H7 (cell line): Measurements from ENCODE around the gene NDUFV3. TPM values are rescaled to one million over a fixed set of nuclear protein-coding genes. Genes with fewer than 3 reads are reported as not detected.
"Not testable (repeated sequence)": the region's sequence is repeated elsewhere in the genome, so short reads cannot be mapped to it uniquely, and the experiment has no call there.

Experiments used
- DNase-seq: peaks from one replicate; pipeline ENCODE4 v3.0.0; 2012
- H3K27me3 ChIP-seq: 2 replicates; pipeline ENCODE4 v1.6.0; 2011; ENCODE audit warnings: mild to moderate bottlenecking, low read length; ENCODE audit not compliant: control insufficient read depth, insufficient read depth
- H3K36me3 ChIP-seq: replicated peaks from 2 replicates; pipeline ENCODE4 v1.5.1; 2011; ENCODE audit warnings: low read length; ENCODE audit not compliant: control insufficient read depth, insufficient read depth
- H3K4me3 ChIP-seq: 2 replicates; pipeline ENCODE4 v1.5.1; 2011; ENCODE audit warnings: low read depth, mild to moderate bottlenecking, control low read depth, low read length, moderate library complexity; ENCODE audit not compliant: insufficient read depth
- total RNA-seq: library from RNA; depleted of rRNA; stranded (reverse); fragments of >200 nt; shearing (Covaris generic); gene quantifications from 2 replicates; pipeline ENCODE4 v1.2.3, GENCODE V29; 2014; rRNA removed

The NDUFV3 gene
- 40.5 and 41.9 TPM in 2 replicates for total RNA-seq

DNA sequence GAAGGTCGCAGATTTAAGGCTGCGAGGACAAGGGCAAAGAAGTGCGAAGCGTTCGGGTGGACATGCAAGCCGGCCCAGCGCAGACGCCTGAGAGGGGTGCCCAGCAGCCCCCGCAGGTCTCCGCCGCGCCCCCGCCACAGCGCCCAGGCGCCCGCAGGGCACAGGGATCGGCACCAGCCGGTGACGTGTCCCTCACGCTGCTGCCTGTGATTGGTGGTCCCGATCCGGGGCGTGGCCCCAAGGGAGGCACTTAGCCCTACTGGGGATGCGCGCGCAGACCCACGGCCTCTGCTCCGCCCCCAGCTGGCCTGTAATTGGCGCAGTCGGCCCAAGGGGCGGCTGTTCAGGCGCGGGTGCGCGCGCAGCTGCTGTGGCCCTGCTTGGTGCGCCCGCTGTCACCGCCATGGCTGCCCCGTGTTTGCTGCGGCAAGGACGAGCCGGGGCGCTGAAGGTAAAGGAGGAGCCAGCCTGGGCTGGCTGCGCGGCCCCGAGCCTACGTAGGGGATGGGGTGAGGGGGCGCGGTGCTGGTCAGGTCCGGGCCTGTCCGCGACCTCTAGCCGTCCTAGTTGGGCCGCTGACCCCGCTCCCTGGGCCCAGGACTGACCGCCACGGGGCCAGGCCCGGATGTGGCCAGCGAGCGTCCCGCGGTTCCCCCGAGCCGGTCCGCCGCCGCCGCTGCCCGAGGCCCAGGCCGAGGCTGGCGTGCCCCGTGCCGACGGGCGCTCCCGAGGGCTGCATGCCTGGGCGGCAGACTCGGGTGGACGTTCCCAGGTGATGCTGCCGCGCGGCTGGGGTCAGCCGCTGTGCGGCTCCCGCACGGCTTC, at the start of gene NDUFV3:
TSS of gene NDUFV3 (plus strand) at position 379 of the 825 bp plus-strand sequence. CDS start at position 404, 25 bp downstream.
- H3K27me3 ChIP-seq, result no peaks in the 10 kb centered on the region

DNA sequence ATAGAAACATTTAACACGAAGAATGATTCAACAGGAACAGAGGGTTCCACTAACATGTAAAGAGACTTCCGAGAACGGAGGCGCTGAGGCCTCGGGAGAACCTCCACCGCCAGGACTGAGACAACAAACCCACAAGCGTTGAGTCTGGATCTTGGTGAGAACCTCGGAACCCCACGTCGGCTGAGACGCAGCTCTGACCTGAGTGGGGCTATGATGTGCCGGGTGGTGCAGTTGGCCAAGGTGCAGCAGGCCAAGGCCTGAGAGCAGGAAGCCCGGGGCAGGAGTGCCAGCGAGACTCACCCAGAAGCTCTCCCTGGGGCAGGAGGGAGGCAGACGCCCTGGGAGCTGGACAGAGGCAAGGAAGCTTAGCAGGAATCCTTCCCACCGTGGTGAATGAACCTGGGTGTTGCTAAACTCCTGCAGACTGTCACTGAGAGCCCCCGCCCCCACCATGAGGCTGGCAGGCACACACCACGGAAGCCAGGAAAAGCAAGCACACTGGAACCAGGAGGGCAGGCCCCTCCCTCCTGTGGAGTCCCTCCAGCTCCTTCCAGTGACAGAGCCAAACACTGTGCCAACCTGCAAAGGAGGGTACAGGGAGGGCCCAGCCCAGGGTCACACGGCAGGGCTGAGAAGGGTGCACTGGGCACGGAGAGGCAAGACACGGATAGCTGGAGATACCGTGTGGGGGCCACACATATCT, 48.5 kb upstream of the NDUFV3 start:
- H3K36me3 ChIP-seq, result peaks cover 42% of the 10 kb centered on the region
- no peaks in the 10 kb centered on the region for H3K27me3 ChIP-seq
- DNase-seq, result peak; percentile 42
- no peak overlapping the region for H3K4me3 ChIP-seq

More for the DNA sequence above, at the start of gene NDUFV3:
- Histone ChIP-seq H3K4me3 (peak within 1 kb of the TSS; percentile 93), H3K36me3 (peaks cover 8% of the 10 kb centered on the region)
- peak; percentile 99 for DNase-seq

DNA sequence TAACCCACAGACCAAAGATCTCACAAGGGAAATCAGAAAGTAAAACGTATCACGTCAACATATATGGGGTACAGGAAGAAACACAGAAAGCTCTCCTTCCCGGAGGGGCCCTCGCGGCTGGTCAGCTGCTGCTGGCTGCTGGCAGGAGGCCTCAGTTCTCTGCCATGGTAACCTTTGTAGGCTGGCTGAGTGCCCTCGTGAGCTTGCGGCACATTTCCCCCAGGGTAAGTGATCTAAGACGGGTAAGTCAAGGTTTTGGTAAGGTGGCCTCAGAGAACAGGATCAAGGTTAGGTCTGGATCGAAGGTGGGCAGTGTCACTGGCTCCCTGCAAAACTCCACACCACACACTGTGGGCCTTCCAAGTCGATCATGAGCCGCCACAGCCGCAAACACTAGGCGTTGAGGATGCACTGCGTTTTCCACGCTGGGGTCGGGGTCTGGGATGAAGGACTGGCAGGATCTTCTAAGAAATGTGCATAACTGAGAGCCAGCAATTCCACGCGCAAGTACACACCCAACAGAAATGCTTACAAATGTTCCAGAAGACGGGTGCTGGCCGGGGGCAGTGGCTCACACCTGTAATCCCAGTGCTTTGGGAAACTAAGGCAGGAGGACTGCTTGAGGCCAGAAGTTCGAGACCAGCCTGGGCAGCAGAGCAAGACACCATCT, 47.7 kb upstream of the NDUFV3 start:
- Histone ChIP-seq H3K27me3 (no peaks in the 10 kb centered on the region), H3K36me3 (peaks cover 44% of the 10 kb centered on the region), H3K4me3 (no peak overlapping the region)
- DNase-seq, result peak; percentile 19

DNA sequence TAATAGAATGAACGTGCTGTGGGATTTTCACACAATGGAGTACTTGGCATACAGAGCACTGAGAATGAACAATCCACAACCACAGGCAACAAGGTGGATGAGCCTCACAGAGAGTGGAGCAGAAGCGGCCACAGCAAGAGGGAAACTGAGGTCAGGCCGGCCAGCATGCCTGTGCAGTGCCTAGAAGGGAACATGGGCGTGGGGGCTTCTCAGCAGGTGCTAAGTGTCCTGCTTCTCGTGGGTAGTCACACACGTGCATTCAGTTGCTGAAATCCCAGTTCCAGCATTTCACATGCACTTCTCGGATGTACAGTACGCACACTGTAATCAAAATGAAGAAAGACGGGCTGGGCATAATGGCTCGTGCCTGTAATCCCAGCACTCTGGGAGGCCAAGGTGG, 46.9 kb upstream of the NDUFV3 start:
- no peak overlapping the region for H3K4me3 ChIP-seq
- peaks cover 40% of the 10 kb centered on the region for H3K36me3 ChIP-seq
- no peaks in the 10 kb centered on the region for H3K27me3 ChIP-seq
- peak; percentile 11 for DNase-seq

DNA sequence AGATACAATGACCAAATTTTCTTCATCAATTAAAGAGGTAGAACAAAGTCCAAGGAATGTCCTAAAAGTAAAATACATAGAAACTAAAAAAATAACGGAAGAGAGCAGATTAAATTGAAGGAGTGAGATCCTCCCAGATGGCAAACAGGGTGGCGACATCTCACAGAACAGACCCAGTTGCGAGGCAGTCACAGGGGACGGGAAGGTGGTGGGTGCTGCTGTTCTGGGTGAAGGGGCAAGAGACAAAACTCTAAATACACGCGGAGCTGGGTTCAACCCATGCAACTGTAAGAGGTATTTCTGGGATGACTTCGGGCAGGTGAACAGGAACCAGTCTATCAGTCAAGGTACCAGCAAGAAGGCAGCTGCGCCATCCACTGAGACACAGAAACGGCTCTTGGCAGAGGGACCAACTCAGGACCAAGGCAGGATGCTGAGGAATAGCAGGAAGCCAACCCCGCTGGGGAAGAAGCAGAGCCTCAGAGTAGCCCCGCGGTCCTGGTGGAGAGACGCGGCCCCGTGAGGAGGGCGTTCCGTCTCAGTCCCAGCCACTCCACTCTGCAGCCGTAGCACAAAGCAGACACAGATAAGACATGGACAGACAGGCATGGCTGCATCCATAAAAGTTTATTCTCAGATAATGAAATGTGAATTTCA, 45.9 kb upstream of the NDUFV3 start:
- Histone ChIP-seq H3K4me3 (no peak overlapping the region), H3K27me3 (no peaks in the 10 kb centered on the region), H3K36me3 (peaks cover 45% of the 10 kb centered on the region)
- peak; percentile 53 for DNase-seq

DNA sequence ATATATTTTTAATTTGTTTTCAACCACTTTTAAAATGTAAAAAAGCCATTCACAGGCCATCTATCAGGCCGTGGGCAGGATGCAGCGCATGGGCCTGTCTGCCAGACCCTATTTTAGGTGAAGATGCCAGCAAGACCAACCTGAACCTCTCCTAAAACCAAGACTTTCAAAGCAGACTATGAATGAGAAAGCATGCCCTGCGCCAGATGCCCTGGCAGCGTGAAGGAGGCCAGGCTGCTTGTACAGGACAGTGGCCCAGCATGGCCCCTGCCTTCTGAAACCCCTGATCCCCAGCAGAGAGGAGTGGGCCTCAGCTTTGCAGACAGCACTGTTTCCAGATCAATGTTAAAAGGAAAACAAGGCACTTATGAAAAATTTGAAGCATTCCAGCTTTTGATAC, 45.4 kb upstream of the NDUFV3 start:
- no peak overlapping the region for H3K4me3 ChIP-seq
- peaks cover 46% of the 10 kb centered on the region for H3K36me3 ChIP-seq
- peak; percentile 29 for DNase-seq
- H3K27me3 ChIP-seq, result no peaks in the 10 kb centered on the region

DNA sequence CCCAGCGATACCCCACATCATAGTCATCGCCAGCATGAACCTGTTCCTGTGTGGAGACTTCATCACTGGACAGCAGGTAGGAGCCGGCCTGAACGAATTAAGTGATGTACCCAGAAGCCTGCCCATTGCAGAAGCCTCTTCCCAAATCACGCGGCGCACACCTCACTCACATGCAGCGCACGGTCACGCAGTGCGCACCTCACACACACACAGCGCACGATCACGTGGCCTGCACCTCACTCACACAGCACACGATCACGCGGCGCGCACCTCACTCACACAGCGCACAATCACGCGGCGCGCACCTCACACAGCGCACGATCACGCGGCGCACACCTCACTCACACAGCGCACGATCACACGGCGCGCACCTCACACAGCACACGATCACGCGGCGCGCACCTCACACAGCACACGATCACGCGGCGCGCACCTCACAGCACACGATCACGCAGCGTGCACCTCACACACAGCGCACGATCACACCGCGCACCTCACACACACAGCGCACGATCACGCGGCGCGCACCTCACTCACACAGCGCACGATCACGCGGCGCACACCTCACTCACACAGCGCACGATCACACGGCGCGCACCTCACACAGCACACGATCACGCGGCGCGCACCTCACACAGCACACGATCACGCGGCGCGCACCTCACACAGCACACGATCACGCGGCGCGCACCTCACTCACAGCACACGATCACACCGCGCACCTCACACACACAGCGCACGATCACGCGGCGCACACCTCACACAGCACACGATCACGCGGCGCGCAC, 44.8 kb upstream of the NDUFV3 start:
- H3K36me3 ChIP-seq, result peaks cover 45% of the 10 kb centered on the region
- not testable (repeated sequence) for H3K27me3 ChIP-seq, H3K4me3 ChIP-seq
- peak; percentile 26 for DNase-seq

DNA sequence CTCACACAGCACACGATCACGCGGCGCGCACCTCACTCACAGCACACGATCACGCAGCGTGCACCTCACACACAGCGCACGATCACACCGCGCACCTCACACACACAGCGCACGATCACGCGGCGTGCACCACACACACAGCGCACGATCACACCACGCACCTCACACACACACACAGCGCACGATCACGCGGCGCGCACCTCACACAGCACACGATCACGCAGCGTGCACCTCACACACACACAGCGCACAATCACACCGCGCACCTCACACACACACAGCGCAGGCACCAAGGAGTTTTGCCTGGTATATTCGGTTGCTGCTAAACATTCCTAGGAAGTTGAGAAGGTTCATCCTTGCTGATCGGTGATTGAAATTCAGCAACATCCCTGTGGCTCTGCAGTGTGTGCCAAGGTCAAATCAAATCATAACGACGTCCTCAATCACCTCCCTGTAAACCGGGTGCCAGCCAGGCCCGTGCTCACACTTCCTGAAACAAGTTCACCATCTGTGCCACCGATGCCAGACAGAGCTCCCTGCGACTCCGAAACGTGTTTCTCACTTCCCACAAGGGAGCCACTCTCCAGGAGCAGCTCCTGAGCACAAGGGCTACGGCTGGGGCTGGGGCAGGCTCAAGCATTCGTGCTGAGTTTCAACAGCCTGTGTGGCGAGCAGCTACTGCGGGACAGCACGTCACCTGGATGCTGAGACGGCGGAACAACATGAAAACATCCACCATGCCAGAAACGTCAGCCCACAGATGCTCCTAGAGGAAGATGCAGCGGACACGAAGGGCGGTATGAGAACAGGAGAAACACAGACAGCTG, 44.0 kb upstream of the NDUFV3 start:
- Histone ChIP-seq H3K4me3 (no peak overlapping the region), H3K36me3 (peaks cover 48% of the 10 kb centered on the region), H3K27me3 (no peaks in the 10 kb centered on the region)
- DNase-seq, result peak; percentile 34

DNA sequence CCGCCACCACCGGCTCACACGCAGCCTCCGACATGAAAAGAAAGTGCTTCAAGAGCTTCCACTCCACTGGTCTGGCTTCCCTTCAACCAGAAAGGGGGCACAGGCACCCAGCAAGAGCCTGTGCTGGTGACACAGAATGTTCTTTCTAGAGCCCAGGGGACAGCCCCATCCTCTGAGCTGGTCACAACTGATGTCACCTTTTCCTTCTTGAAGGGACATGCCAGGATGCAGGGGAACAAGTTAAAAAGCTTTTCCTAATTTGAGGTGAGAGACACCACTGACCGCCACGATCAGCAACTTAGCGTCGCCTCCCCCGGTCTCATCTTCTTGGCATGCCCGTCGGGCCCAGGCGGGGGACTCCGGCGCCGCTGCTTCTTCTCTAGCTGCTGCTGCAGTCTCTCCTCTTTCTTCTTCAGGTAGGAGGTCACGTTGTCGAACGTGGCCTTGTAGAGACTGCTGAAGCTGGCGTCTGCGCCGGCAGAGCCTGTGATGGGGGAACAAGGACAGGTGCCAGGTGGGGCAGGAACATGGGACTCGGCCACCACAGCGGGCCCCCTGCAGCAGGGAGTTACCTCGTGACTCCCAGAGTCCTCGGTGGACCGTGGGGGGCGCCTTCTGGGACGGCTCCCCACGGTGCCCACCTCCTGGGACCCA, 43.2 kb upstream of the NDUFV3 start:
- Histone ChIP-seq H3K36me3 (peaks cover 53% of the 10 kb centered on the region), H3K27me3 (no peaks in the 10 kb centered on the region), H3K4me3 (no peak overlapping the region)
- peak; percentile 39 for DNase-seq

DNA sequence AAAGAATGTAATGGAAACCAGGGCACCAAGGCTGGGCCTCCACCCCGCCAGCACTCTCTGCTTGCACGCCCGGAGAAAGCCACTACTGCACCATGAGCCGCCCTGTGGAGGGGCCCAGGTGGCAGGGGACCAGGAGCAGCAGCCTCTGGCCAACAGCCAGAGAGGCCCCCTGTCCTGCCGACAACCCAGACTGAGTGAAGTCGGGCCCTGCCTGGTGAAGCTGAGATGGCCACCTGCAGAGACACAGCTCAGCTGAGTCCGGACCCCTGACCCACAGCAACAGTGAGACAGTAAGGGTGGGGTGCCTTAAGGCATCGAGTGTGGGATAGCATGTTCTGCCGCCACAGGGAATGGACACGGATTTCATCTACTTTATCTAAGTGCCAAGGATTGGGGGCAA, 42.6 kb upstream of the NDUFV3 start:
- DNase-seq, result no peak
- H3K36me3 ChIP-seq, result peaks cover 53% of the 10 kb centered on the region
- no peak overlapping the region for H3K4me3 ChIP-seq
- no peaks in the 10 kb centered on the region for H3K27me3 ChIP-seq

DNA sequence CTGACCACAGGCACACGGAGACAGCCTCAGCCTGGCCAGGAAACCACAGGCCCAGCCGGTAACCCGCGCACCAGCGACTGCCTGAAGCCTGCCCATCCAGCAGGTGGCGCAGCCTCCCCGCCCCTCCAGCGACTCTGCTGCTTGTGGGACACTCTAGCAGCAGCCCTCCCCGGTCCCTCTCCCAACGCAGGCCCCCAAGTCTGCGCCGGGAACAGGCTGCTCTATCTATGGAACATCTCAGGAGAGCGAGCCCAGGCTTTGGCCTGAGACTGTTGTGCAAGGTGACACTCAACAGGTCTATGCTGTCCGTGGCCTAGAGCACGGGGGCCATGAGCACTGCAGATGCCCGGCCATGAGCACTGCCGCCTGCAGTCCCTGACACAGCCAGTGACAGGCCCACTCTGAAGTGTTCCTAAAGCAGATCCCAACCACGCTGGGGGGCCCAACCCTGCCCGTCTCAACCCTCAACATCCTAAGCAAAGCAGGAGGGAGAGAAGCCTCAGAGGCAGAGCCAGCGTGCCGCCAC, 42.2 kb upstream of the NDUFV3 start:
- H3K4me3 ChIP-seq, result no peak overlapping the region
- H3K27me3 ChIP-seq, result no peaks in the 10 kb centered on the region
- peaks cover 58% of the 10 kb centered on the region for H3K36me3 ChIP-seq
- peak; percentile 97 for DNase-seq

DNA sequence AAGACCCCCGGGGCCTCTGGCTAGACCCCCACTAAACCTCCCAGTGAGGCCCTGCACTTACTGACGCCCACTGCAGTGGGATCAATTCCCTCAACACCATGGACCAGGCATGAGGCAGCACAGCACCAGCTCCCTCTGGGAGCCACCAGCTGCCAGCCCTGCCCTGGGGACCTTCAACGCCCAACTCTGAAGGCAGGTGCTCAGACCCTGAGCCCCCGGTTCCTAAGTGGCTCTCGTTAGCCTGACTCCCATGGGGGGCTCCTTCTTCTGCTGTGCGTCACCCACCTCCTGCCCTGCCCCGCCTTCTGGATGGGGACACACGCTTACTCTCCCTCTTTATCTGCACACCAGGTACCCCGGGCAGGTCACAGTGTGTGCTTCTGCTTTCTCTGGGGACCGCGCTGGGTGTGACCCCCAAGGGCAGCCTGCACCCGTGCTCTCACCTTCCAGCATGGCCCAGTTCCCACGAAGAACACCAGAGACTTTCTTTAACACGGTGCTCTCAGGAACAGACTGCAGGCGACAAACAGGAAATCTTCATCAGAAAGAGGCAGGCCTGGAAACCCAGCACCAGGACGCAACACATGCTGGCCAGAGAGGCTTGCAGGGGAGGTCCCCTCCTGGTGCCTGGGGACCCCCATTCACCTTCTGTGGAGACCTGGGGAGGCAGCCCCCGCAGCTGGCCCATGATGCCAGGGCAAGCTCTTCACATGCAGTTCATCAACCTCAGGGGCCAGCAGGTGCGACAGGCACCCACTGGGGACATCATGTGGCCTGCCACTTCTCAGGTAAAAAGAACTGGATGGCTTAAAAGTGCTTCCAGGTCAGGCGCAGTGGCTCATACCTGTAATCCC, 41.1 kb upstream of the NDUFV3 start:
- Histone ChIP-seq H3K27me3 (no peaks in the 10 kb centered on the region), H3K36me3 (peaks cover 57% of the 10 kb centered on the region), H3K4me3 (no peak overlapping the region)
- DNase-seq, result peak; percentile 41
